ENCODE results near the gene SLC9A1. TPM values are rescaled to one million over a fixed set of nuclear protein-coding genes. Genes with fewer than 3 reads are reported as not detected.

Gene SLC9A1
- total RNA-seq, 1 experiment from 2014 or later, result 22.5 TPM

GRCh38 chr1:27065999-27066630, 88.8 kb downstream of the SLC9A1 start:
- H3K9me3 Mint-ChIP-seq, result peaks cover 5% of the 10 kb centered on the region
- ATAC-seq, result no peak
- H3K27me3 Mint-ChIP-seq (ENCODE audit: low read depth), result no peaks in the 10 kb centered on the region; the same call in 1 of the 2 replicates
- no peak overlapping the region for H3K27ac Mint-ChIP-seq
- DNase-seq (ENCODE audit: low spot score), result no peak
- peaks cover 6% of the 10 kb centered on the region for H3K36me3 Mint-ChIP-seq
- ChIA-PET POLR2A (interaction anchor here (0.6 kb wide), 2 partner anchors 166 to 456 kb away, joined by 4 to 6 read pairs; no protein-coding TSS in a partner anchor), CTCF (interaction anchor here (6.9 kb wide), 1 partner anchor 21 kb away, joined by 218 read pairs; no protein-coding TSS in a partner anchor)
- peaks cover 13% of the 10 kb centered on the region for H3K4me1 Mint-ChIP-seq
- TF ChIP-seq TEAD4 (CRISPR knock-in tag; IDR thresholded peaks at IDR 0.05) (no peak), HMGXB4 (CRISPR knock-in tag; IDR thresholded peaks at IDR 0.05) (no peak), ZSCAN18 (CRISPR knock-in tag; IDR thresholded peaks at IDR 0.05) (no peak), ARID4B (CRISPR knock-in tag; IDR thresholded peaks at IDR 0.05; ENCODE audit: borderline replicate concordance) (no peak), SOX15 (CRISPR knock-in tag; IDR thresholded peaks at IDR 0.05) (no peak), ZNF138 (CRISPR knock-in tag; conservative IDR thresholded peaks at IDR 0.05) (no peak), ERG (CRISPR knock-in tag; IDR thresholded peaks at IDR 0.05) (no peak), FOXP4 (CRISPR knock-in tag; IDR thresholded peaks at IDR 0.05) (no peak), ATF1 (CRISPR knock-in tag; IDR thresholded peaks at IDR 0.05) (no peak), USF1 (CRISPR knock-in tag; IDR thresholded peaks at IDR 0.05) (no peak), ZNF317 (CRISPR knock-in tag; IDR thresholded peaks at IDR 0.05; ENCODE audit: borderline replicate concordance, low read depth) (no peak), ETV6 (CRISPR knock-in tag; IDR thresholded peaks at IDR 0.05) (no peak), ZNF396 (CRISPR knock-in tag; IDR thresholded peaks at IDR 0.05; ENCODE audit: borderline replicate concordance) (no peak), CBFB (CRISPR knock-in tag; IDR thresholded peaks at IDR 0.05; ENCODE audit: low read depth) (no peak), PREB (CRISPR knock-in tag; IDR thresholded peaks at IDR 0.05; ENCODE audit: borderline replicate concordance) (no peak), ESRRA (CRISPR knock-in tag; IDR thresholded peaks at IDR 0.05; ENCODE audit: borderline replicate concordance) (no peak), IRF1 (CRISPR knock-in tag; IDR thresholded peaks at IDR 0.05) (no peak), GRHL2 (CRISPR knock-in tag; IDR thresholded peaks at IDR 0.05; ENCODE audit: insufficient replicate concordance, severe bottlenecking) (no peak)
- no peak overlapping the region for H3K4me3 Mint-ChIP-seq
